IMR-90 (cell line): ENCODE results near the gene COG7. TPM values are rescaled to one million over a fixed set of nuclear protein-coding genes. Genes with fewer than 3 reads are reported as not detected.

Source experiments
- ATAC-seq: fragments of 200-7000 bp; cut with Tn5 transposase; 2 replicates; pipeline ENCODE4 v1.9.1; 2020; ENCODE audit warnings: low read depth, mild to moderate bottlenecking, moderate library complexity
- BruUV-seq: library from RNA; stranded (reverse); fragments of 400-500 nt; replicated peaks from 2 replicates; lab custom pipeline; 2021; lab: Mats Ljungman, UMichigan
- CTCF ChIA-PET: fragments of 300-600 bp; formaldehyde crosslinking; extraction: SDS; loops from one replicate; lab custom pipeline; 2021; ENCODE audit warnings: antibody characterized with exemption; lab: Yijun Ruan, JAX
- POLR2A ChIA-PET: fragments of 300-600 bp; sonication (Branson Sonifier 250); formaldehyde crosslinking; loops from one replicate; lab custom pipeline; 2022; ENCODE audit warnings: antibody characterized with exemption; ENCODE audit not compliant: unreplicated experiment; lab: Charles Lee
- DNase-seq: peaks from one replicate; pipeline ENCODE4 v3.0.0; 2013
- H2AFZ ChIP-seq: replicated peaks from 2 replicates; pipeline ENCODE3; 2013; ENCODE audit warnings: low read length, mild to moderate bottlenecking; ENCODE audit not compliant: poor library complexity
- H2AK5ac ChIP-seq: 2 replicates; pipeline ENCODE4 v1.6.1; 2013; ENCODE audit warnings: low read depth, low read length, inconsistent platforms
- H2AK9ac ChIP-seq: replicated peaks from 2 replicates; pipeline ENCODE3; 2013; ENCODE audit warnings: mild to moderate bottlenecking, low read depth, low read length, moderate library complexity; ENCODE audit not compliant: poor library complexity
- H2BK120ac ChIP-seq: 2 replicates; pipeline ENCODE4 v1.6.1; 2013; ENCODE audit warnings: low read depth, low read length, inconsistent platforms
- H2BK15ac ChIP-seq: 3 replicates; pipeline ENCODE4 v1.6.1; 2013; ENCODE audit warnings: low read depth, low read length, inconsistent platforms
- H2BK20ac ChIP-seq: 2 replicates; pipeline ENCODE4 v1.6.1; 2013; ENCODE audit warnings: low read depth, mild to moderate bottlenecking, inconsistent platforms, low read length, moderate library complexity
- H2BK5ac ChIP-seq: 2 replicates; pipeline ENCODE4 v1.6.1; 2013; ENCODE audit warnings: mild to moderate bottlenecking, low read depth, low read length, inconsistent platforms; ENCODE audit not compliant: poor library complexity, severe bottlenecking
- H3K14ac ChIP-seq: replicated peaks from 2 replicates; pipeline ENCODE4 v1.6.1; 2013; ENCODE audit warnings: low read depth, low read length, inconsistent platforms
- H3K18ac ChIP-seq: 2 replicates; pipeline ENCODE4 v1.6.1; 2013; ENCODE audit warnings: low read depth, low read length, control low read depth
- H3K23ac ChIP-seq: 2 replicates; pipeline ENCODE4 v1.6.1; 2013; ENCODE audit warnings: low read depth, low read length, inconsistent platforms
- H3K27ac ChIP-seq: 2 replicates; pipeline ENCODE4 v1.5.1; 2013; ENCODE audit warnings: mild to moderate bottlenecking, control low read depth, low read length; ENCODE audit not compliant: insufficient read depth
- H3K27me3 ChIP-seq: 2 replicates; pipeline ENCODE4 v1.6.1; 2013; ENCODE audit warnings: low read length; ENCODE audit not compliant: control insufficient read depth, insufficient read depth
- H3K36me3 ChIP-seq: 2 replicates; pipeline ENCODE4 v1.6.1; 2013; ENCODE audit warnings: low read length, mixed read lengths; ENCODE audit not compliant: control insufficient read depth, insufficient read depth
- H3K4ac ChIP-seq: 2 replicates; pipeline ENCODE4 v1.6.1; 2013; ENCODE audit warnings: low read depth, low read length, inconsistent platforms
- H3K4me1 ChIP-seq: 2 replicates; pipeline ENCODE4 v1.6.1; 2013; ENCODE audit warnings: low read length, mixed read lengths; ENCODE audit not compliant: control insufficient read depth, insufficient read depth
- H3K4me2 ChIP-seq: 2 replicates; pipeline ENCODE4 v1.6.1; 2013; ENCODE audit warnings: low read depth, mild to moderate bottlenecking, control low read depth, low read length, moderate library complexity
- H3K4me3 ChIP-seq: 2 replicates; pipeline ENCODE4 v1.5.1; 2013; ENCODE audit warnings: low read depth, mild to moderate bottlenecking, control low read depth, low read length, moderate library complexity; ENCODE audit not compliant: insufficient read depth
- H3K56ac ChIP-seq: 2 replicates; pipeline ENCODE4 v1.6.1; 2013; ENCODE audit warnings: low read length, inconsistent platforms; ENCODE audit not compliant: insufficient read depth; ENCODE audit errors: extremely low read depth
- H3K79me1 ChIP-seq, 2 experiments: 2 replicates each; pipeline ENCODE4 v1.6.1; 2013; ENCODE audit warnings: low read length in 2 of 2, inconsistent platforms in 1 of 2, low read depth in 1 of 2
- H3K9ac ChIP-seq: 2 replicates; pipeline ENCODE4 v1.6.1; 2013; ENCODE audit warnings: low read depth, low read length, control low read depth
- H3K9me1 ChIP-seq: 2 replicates; pipeline ENCODE4 v1.6.1; 2013; ENCODE audit warnings: low read length, inconsistent platforms; ENCODE audit not compliant: insufficient read depth
- H3K9me3 ChIP-seq: 2 replicates; pipeline ENCODE4 v1.6.1; 2013; ENCODE audit warnings: low read length; ENCODE audit not compliant: control insufficient read depth, insufficient read depth
- H4K20me1 ChIP-seq: 2 replicates; pipeline ENCODE4 v1.6.1; 2013; ENCODE audit warnings: low read length, inconsistent platforms; ENCODE audit not compliant: insufficient read depth
- H4K5ac ChIP-seq: 2 replicates; pipeline ENCODE4 v1.6.1; 2013; ENCODE audit warnings: mild to moderate bottlenecking, low read depth, low read length, control low read depth
- H4K8ac ChIP-seq, 2 experiments: 2 replicates each; pipeline ENCODE4 v1.6.1; 2013; ENCODE audit warnings: low read depth in 2 of 2, low read length in 2 of 2, control low read depth in 1 of 2, inconsistent platforms in 1 of 2
- H4K91ac ChIP-seq: 2 replicates; pipeline ENCODE4 v1.6.1; 2013; ENCODE audit warnings: low read depth, low read length, inconsistent platforms; ENCODE audit not compliant: insufficient read depth
- BHLHE40 ChIP-seq: fragments of 150-350 bp; IDR thresholded peaks from 2 replicates; pipeline ENCODE4 v1.6.1; 2016; ENCODE audit warnings: mild to moderate bottlenecking, low read depth, low read length
- CEBPB ChIP-seq: IDR thresholded peaks from 2 replicates; pipeline ENCODE4 v1.6.1; 2012; ENCODE audit warnings: low read depth, low read length, improper control_type of control experiment
- FOS ChIP-seq: fragments of 150-350 bp; IDR thresholded peaks from 2 replicates; pipeline ENCODE4 v1.6.1; 2016; ENCODE audit warnings: low read depth, low read length
- MAFK ChIP-seq: IDR thresholded peaks from 2 replicates; pipeline ENCODE4 v1.6.1; 2012; ENCODE audit warnings: low read depth, low read length, improper control_type of control experiment
- MAZ ChIP-seq: IDR thresholded peaks from 2 replicates; pipeline ENCODE4 v1.6.1; 2012; ENCODE audit warnings: low read depth, mild to moderate bottlenecking, low read length, improper control_type of control experiment, moderate library complexity, borderline replicate concordance
- MXI1 ChIP-seq: IDR thresholded peaks from 2 replicates; pipeline ENCODE4 v1.6.1; 2012; ENCODE audit warnings: low read depth, mild to moderate bottlenecking, low read length, moderate library complexity, borderline replicate concordance
- RCOR1 ChIP-seq: IDR thresholded peaks from 2 replicates; pipeline ENCODE4 v1.6.1; 2012; ENCODE audit warnings: mild to moderate bottlenecking, low read length, improper control_type of control experiment; ENCODE audit not compliant: insufficient replicate concordance
- WGBS, 2 experiments: methylation state at CpG; one replicate each; pipeline versions ENCODE4 v1.1.5 to v1.1.7; 2013; ENCODE audit warnings: missing lambda C conversion rate in 2 of 2; ENCODE audit not compliant: insufficient read length in 1 of 2; ENCODE audit errors: extremely low coverage in 2 of 2; 5-methylcytosine and 5-hydroxymethylcytosine counted together
- dilution Hi-C: fragments of 300-500 bp; cut with HindIII; formaldehyde crosslinking; loops from one replicate; pipeline ENCODE4 v1.14.3; 2018; ENCODE audit warnings: low sequenced_read_pairs; ENCODE audit not compliant: unreplicated experiment
- in situ Hi-C: fragments of 300-500 bp; cut with MboI; formaldehyde crosslinking; loops from 3 replicates; pipeline ENCODE4 v1.14.3; 2019; ENCODE audit warnings: low sequenced_read_pairs, inconsistent platforms, mixed read lengths
- intact Hi-C: fragments of 100-400 bp; cut with micrococcal nuclease; formaldehyde crosslinking; loops from 2 replicates; pipeline ENCODE4 v1.10.0; 2022
- polyA plus RNA-seq, 3 experiments: library from polyadenylated mRNA; depleted of rRNA; stranded (reverse); fragments of >200 nt; gene quantifications; 2 replicates each; pipeline ENCODE4 v1.2.3, GENCODE V29; 2012; ENCODE audit warnings: low replicate concordance in 1 of 3
- total RNA-seq: library from RNA; depleted of rRNA; stranded (reverse); fragments of >200 nt; gene quantifications from 2 replicates; pipeline ENCODE4 v1.2.3, GENCODE V29; 2012
- TF ChIP-seq, protein P1 (sequence below): fragments of 150-350 bp; IDR thresholded peaks from 2 replicates; pipeline ENCODE4 v1.6.1; 2017; ENCODE audit warnings: mild to moderate bottlenecking, antibody characterized with exemption, low read length, low read depth
- TF ChIP-seq, protein P2 (sequence below): fragments of 150-350 bp; IDR thresholded peaks from 2 replicates; pipeline ENCODE4 v1.6.1; 2016; ENCODE audit warnings: low read depth, mild to moderate bottlenecking, low read length, moderate library complexity, borderline replicate concordance
- TF ChIP-seq, protein P3 (sequence below): conservative IDR thresholded peaks from 2 replicates; pipeline ENCODE4 v1.5.1; 2012; ENCODE audit warnings: mild to moderate bottlenecking, low read depth, low read length, improper control_type of control experiment

The COG7 gene
- total and polyA plus RNA-seq, 2 of the 4 experiments (the other 2 are of a cell fraction): 28.5 to 43.7 TPM

DNA sequence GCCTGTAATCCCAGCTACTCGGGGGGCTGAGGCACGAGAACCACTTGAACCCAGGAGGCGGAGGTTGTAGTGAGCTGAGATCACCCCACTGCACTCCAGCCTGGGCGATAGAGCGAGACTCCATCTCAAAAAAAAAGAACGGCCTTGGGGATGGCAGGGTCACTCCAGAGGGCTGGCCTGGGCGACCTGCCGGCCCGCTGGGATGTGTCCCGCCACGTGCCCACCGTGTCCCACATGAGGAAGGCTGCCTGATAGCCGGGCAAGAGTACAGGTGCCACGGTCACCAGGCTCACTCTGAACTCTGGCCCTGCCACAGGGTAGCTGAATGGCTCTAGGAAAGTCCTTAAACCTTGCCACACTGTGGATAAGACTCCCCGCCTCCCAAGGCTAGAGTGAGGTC lies 67.5 kb downstream of the COG7 start:
- dilution Hi-C loops: no loop called here
- H3K27me3 ChIP-seq: no peaks in the 10 kb centered on the region
- POLR2A ChIA-PET: no interaction called here

More for the DNA sequence above, 67.5 kb downstream of the COG7 start:
- Histone ChIP-seq H2BK15ac (no peak overlapping the region), H2BK20ac (no peak overlapping the region), H3K4me2 (no peak overlapping the region), H3K79me1 (no peaks in the 10 kb centered on the region), H3K27ac (no peak overlapping the region), H3K9me3 (no peaks in the 10 kb centered on the region), H3K18ac (no peak overlapping the region), H3K9ac (no peak overlapping the region), H4K20me1 (no peaks in the 10 kb centered on the region), H3K4ac (no peak overlapping the region), H3K9me1 (no peaks in the 10 kb centered on the region), H3K4me1 (no peaks in the 10 kb centered on the region), H4K91ac (no peak overlapping the region), H3K14ac (no peak overlapping the region), H2BK5ac (no peak overlapping the region), H4K5ac (no peak overlapping the region), H4K8ac (no peak overlapping the region), H3K4me3 (no peak overlapping the region), H2AFZ (no peak overlapping the region), H3K23ac (no peak overlapping the region), H3K36me3 (peaks cover 14% of the 10 kb centered on the region), H2AK9ac (no peak overlapping the region), H2BK120ac (no peak overlapping the region), H3K56ac (no peak overlapping the region), H2AK5ac (no peak overlapping the region)
- no peak for TF ChIP-seq MAFK
- TF ChIP-seq MAZ: no peak
- TF ChIP-seq, protein P1, sequence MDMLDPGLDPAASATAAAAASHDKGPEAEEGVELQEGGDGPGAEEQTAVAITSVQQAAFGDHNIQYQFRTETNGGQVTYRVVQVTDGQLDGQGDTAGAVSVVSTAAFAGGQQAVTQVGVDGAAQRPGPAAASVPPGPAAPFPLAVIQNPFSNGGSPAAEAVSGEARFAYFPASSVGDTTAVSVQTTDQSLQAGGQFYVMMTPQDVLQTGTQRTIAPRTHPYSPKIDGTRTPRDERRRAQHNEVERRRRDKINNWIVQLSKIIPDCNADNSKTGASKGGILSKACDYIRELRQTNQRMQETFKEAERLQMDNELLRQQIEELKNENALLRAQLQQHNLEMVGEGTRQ: no peak
- TF ChIP-seq, protein P2, sequence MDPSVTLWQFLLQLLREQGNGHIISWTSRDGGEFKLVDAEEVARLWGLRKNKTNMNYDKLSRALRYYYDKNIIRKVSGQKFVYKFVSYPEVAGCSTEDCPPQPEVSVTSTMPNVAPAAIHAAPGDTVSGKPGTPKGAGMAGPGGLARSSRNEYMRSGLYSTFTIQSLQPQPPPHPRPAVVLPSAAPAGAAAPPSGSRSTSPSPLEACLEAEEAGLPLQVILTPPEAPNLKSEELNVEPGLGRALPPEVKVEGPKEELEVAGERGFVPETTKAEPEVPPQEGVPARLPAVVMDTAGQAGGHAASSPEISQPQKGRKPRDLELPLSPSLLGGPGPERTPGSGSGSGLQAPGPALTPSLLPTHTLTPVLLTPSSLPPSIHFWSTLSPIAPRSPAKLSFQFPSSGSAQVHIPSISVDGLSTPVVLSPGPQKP: no peak
- TF ChIP-seq FOS: no peak
- TF ChIP-seq, protein P3, sequence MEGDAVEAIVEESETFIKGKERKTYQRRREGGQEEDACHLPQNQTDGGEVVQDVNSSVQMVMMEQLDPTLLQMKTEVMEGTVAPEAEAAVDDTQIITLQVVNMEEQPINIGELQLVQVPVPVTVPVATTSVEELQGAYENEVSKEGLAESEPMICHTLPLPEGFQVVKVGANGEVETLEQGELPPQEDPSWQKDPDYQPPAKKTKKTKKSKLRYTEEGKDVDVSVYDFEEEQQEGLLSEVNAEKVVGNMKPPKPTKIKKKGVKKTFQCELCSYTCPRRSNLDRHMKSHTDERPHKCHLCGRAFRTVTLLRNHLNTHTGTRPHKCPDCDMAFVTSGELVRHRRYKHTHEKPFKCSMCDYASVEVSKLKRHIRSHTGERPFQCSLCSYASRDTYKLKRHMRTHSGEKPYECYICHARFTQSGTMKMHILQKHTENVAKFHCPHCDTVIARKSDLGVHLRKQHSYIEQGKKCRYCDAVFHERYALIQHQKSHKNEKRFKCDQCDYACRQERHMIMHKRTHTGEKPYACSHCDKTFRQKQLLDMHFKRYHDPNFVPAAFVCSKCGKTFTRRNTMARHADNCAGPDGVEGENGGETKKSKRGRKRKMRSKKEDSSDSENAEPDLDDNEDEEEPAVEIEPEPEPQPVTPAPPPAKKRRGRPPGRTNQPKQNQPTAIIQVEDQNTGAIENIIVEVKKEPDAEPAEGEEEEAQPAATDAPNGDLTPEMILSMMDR: no peak
- TF ChIP-seq BHLHE40: no peak
- TF ChIP-seq CEBPB: no peak
- no peak for TF ChIP-seq RCOR1
- no peak for TF ChIP-seq MXI1
- WGBS, 2 experiments: 91% methylated on average over 7 of the region's 15 CpGs; no CpG with 5 or more reads in 1 of the 2 experiments
- no TSS peak for BruUV-seq
- DNase-seq: no peak
- no peak for ATAC-seq
- in situ Hi-C loops: no loop called here
- CTCF ChIA-PET: no interaction called here
- intact Hi-C loops: no loop called here
